Renal cortex interstitium (tissue), 11 donors: ENCODE data around the gene RRAS2. TPM values are rescaled to one million over a fixed set of nuclear protein-coding genes. Genes with fewer than 3 reads are reported as not detected.
"Not testable (repeated sequence)": the region's sequence is repeated elsewhere in the genome, so short reads cannot be mapped to it uniquely, and the experiment has no call there.

Experiments
- DNase-seq, 11 donors: peaks; one replicate each; pipeline ENCODE4 v3.0.0-alpha.2; 2013; ENCODE audit warnings: low read depth in 9 of 11, low spot score in 4 of 11; ENCODE audit errors: extremely low read depth in 1 of 11
- polyA plus RNA-seq, 3 donors: library from polyadenylated mRNA; unstranded; fragments of 120-200 nt; gene quantifications; one replicate each; pipeline ENCODE4 v1.2.1, GENCODE V29; 2013; ENCODE audit not compliant: insufficient read length in 3 of 3

Gene RRAS2
- polyA plus RNA-seq, 3 donors = 46.5 to 57.6 (median 48.8) TPM

DNA sequence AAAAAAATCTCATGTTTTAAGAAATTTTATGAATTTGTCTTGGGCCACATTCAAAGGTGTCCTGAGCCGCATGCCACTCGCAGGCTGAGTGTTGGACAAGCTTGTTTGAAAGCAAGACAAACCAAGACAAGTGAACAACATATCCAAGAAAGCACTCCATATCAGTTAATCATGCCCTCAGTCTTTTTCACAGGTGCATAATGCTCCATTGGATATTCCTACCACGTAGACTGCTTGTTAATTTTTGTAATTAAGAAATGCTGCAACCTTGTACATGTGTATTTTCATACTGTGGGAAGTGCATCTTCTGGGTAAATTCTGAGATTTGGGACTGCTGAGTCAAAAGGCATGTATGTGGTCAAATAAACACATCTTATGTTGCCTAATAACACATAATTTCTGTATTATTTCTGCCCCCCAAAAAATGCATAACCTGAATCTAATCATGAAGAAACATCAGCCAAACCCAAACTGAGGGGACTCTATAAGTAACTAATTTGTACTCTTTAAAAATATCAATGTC, 8.2 kb downstream of the RRAS2 start:
- DNase-seq = no peak

DNA sequence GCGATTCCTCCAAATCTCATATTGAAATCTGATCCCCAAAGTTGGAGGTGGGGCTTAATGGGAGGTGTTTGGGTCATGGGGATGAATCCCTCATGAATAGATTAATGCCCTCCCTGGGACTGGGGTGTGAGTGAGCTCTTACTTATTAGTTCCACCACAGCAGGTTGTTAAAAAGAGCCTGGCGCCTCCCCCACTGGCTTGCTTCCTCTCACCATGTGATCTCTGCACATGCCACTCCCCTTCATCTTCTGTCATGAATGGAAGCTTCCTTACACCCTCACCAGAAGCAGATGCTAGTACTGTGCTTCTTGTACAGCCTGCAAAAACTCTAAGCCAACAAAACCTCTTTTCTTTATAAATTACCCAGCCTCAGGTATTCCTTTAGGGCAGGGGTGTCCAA, 8.8 kb downstream of the RRAS2 start:
- DNase-seq = no peak

DNA sequence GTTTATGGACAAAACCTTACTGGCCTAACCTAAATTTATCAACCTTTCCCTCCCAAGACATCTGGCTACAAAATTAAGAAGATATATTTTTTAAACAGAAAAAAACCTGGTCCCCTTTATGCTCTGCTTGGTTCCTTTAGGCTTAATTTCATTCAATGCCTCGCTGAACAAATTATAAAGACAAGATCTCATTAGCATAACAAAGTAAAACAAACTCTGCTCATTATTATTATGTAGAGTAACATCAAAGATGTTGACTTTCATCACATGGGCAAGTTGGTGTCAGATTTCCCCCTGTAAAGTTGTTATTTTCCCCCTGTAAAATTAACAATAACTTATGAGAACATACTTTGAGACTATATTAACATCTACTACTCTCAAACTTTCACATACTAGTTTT, 11.0 kb downstream of the RRAS2 start:
- DNase-seq = no peak

DNA sequence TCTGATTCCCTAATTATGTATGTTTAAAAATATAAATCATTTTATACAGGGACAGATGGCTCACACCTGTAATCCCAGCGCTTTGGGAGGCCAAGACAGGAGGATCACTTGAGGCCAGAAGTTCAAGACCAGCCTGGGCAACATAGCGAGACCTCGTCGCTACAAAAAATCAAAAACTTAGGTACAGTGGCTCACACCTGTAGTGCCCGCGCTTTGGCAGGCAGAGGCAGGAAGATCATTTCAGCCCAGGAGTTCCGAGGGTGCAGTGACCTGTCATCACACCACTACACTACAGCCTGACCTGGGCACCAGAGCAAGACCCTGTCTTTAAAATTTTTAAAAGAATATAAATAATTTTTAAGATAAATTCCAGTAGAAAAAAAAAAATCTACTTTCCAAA, 11.5 kb downstream of the RRAS2 start:
- no peak for DNase-seq

DNA sequence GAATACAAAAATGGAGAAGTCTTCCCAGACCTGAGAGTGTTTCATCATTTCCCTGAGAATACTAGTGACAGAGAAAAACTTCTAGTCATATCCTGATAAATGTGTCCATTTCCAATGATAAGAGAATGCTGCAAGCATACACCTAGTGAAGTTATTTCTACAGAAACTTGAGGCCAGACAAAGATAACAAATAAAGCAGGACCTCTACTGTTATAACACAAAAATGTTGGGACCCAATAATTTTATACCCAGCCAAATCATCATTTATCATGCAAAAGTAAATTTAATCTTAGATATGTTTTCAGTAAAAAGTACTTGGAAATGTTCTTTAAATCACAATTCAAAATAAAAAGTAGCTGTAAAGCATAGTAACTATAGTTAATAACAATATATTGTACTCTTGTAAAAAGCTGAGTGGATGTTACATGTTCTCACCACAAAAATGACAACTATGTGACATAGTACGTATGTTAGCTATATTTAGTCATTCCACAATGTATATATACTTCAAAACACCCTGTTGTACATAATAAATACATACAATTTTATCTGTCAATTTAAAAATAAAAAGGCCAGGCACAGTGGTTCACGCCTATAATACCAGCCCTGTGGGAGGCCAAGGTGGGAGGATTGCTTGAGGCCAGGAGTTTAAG, 12.6 kb downstream of the RRAS2 start:
- DNase-seq = no peak

DNA sequence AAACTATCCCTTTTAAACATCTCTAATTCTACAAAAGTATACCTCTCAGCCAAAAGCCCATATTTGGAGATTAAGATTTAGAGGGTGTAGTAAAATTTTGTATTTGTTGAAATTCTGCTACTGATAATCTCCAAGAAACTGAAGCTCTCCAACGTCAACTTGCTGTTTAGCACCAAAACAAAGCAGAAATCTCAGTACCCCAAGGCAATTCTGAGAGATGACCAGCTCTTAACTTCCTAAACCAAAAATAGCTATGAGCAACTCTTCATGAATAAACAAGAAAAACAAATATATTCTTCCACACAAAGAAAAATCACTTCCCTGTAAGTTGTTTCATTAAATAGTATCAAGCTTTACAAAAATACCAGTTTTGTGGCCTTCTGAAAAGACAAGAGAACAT, 13.3 kb downstream of the RRAS2 start:
- no peak for DNase-seq

DNA sequence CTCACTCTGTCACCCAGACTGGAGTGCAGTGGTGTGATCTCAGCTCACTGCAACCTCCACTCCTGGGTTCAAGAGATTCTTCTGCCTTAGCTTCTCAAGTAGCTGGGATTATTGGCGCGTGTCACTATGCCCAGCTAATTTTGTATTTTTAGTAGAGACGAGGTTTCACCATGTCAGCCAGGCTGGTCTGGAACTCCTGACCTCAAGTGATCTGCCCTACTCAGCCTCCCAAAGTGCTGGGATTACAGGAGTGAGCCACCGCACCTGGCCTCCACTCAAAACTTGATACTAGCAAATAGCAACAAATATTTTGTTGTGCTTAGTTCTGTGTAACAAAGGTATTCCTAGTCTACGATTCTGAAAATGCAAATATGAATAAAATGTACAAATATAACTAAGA, 14.0 kb downstream of the RRAS2 start:
- DNase-seq = not testable (repeated sequence)

DNA sequence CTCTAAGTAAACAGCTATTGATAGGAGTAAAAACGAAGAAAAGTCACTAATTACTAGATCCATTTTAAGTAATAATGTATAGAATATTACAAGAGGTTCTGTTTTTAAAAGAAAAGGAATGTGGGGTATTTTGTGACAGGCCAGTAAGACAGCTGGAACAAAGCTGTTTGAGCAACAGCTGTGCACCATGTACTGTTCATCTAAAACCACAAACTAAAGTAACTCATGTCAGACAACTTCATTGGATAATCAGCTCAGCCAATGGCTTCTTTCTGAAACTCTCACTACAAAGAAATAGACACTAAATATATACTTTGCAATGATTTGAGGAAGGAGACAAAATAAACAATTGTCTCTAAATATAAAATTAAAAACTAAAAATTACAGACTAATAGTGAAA, 16.1 kb downstream of the RRAS2 start:
- DNase-seq = peak in 2 of 11 donors; percentile 10 to 15

DNA sequence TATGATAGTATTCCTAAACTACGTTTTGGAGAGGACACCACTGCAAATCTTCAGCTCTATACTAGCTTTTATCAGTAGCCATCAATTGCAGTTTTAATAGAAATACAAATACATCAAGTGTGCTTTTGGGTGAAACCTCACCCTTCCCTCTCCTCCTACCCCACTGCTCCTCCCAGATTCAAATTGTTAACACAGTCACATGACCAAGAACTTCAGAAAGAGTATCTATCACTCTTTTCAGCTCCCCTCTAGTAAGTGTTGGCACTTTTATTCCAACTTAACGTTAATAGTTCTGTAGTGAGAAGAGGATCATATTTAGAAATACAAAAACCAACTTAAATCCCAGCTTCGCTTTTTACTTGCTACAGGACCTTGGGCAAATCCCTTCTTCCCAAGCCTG, 17.0 kb downstream of the RRAS2 start:
- DNase-seq = no peak

DNA sequence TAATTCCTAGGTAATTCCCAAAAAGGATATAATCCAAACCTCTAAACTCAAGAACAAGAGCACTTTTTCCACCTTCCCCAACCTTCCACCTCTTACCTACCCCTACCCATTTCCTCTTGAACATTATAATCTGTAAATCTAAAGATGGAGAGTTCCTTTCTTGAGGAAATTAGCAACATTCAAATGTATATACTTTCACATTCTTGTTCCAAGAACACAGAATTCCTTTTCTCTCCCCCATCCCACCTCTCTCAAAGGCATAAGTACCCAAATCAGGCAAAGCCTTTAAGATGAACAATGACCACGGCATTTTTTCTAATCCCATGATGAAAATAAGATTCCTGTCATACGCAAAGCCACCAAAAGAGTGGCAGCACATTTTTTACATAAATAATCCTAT, 18.3 kb downstream of the RRAS2 start:
- DNase-seq = no peak

DNA sequence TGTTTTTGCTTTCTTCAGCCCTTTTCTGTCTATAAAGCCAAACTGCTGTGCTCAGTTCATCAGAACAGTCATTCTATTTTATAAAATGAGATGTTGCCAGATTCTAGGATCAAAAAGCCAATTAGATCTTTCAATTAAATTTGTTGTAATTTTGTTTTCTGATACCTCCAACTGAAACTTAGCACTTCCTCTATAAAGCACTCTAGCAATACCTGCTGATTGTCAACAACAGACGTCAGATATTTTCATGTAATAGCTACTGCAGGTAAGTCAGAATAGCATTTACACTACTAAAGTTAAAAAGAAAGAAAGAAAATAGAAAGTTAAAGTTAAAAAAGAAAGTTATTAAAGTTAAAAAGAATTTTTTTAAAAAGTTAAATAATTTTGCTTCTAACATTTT, 19.6 kb downstream of the RRAS2 start:
- DNase-seq = no peak

DNA sequence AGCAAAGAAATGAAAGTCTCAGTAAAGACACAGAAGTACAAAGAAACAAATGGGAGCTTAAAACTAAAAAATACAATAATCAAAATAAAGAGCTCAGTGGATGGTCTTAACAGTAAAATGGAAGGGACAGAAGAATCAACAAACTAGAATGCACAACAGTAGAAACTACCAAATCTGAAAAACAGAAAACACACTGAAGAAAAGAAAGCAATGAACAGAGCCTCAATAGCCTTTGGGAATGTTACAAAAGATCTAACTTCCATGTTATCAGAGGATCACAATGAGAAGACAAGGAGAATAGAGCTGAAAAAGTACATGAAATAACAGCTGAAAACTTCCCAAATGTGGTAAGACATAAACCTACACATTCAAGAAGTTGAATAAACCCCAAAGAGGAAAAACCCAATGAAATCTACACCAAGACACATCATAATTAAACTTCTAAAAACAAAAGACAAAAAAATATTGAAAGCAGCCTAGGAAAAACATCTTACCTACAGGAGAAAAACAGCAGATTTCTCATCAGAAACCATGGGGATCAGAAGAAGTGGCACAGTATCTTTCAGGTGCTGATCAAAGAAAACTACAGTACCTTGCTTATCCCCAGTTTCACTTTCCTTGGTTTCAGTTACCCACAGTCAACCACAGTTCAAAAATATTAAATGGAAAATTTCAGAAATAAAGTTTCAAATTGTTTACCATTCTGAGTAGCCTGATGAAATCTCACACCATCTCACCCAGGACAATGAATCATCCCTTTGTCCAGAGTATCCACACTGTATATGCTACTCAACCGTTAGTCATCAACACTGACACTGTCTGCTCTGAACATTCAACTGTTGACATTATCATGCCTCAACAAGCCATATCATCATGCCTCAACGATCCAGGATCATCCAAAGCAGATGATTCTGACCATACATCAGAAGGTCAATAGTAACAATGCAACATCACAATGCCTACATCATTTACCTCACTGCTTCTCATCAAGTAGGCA, 22.2 kb downstream of the RRAS2 start:
- DNase-seq = no peak

DNA sequence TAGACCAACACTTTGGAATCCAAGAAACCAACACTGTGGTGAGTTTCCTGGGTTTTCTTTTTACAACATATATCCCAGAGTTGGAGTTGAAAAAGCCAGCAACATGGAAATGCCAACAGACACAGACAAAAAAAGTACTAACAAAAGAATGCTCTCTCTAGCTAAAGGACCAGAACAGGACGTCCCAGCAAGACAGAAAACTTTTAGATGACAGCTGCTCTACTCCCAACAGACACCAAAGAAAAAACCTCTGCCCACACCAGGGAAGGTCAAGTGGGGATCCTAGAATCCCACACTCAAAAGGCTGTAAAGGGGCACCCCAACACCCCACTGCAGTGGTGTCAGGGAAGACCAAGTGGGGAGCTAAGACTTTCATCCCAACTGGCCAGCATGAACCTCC, 23.3 kb downstream of the RRAS2 start:
- no peak for DNase-seq

DNA sequence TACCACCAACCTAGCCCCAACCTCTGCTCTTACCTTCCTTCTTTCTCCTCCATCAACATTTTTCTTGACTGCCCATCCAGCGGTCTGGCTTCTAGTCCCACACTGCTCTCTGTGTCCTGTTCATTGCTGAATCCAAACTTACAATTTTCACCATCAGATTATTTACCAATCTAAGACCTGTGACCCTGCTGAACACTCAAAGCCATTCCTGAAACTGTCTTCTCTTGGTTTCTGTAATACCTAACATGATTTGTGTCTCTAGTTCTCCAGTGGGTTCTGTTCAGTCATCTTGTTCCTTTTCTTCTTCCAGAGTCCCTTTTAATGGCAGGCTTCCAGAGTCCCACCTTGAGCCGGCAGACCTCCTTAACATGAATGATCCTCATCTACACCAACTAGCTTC, 24.1 kb downstream of the RRAS2 start:
- no peak for DNase-seq

DNA sequence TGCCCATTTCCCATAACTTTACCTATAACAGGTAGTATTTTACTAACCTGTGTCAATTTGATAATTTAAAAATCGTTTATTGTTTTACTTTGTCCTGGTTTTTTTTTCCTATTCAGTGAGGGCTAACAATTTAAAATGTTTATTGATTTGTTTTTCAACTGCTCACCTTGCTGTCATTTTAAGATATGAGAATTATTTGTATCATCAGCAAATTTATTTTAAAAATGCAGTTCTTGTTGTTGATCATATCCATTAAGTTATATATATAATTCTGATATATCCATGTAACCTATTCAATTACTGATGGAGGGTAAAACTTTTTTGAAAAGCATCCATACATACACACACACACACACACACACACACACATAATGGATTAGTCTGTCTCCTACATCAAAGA, 24.8 kb downstream of the RRAS2 start:
- no peak for DNase-seq

DNA sequence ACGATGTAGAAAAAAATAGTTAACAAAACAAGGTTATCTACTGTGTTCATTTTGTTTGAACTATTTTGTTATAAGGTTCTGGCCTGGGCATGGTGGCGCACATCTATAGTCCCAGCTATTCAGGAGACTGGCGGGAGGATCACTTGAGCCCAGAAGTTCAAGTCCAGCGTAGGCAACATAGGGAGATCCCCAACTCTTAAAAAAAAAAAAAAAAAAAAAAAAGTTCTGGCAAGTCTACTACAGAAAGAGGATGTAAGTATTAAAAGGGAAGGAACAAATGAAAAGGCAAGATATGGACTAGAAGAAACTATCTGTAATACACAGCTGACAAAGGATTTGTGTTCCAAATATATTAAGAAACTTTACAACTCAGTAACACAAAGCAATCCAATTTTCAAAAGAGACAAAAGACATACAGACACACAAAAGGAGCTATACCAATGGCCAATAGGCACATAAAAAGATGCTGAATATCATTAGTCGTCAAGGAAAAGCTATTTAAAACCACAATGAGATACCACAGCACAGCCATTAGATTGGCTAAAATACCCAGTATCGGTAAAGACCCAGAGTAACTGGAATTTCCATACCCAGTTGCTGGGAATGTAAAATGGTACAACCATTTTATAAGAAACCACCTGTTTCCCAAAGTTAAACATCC, 27.4 kb downstream of the RRAS2 start:
- DNase-seq = no peak

DNA sequence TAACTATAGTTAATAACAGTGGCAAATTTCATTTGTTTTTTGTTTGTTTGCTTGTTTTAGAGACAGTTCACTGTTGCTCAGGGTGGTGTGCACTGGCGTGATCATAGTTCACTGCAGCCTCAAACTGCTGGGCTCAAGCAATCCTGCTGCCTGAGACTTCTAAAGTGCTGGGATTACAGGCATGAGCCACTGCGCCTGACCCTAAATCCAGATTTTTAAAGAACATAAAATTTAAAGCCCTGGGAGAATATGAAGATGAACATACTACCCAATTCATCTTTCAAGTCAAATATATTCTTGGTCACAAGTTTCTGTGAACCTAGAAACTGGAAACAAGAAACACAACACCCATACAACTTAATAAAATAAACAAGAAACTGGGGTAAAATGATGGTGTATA, 28.1 kb downstream of the RRAS2 start:
- DNase-seq = no peak

DNA sequence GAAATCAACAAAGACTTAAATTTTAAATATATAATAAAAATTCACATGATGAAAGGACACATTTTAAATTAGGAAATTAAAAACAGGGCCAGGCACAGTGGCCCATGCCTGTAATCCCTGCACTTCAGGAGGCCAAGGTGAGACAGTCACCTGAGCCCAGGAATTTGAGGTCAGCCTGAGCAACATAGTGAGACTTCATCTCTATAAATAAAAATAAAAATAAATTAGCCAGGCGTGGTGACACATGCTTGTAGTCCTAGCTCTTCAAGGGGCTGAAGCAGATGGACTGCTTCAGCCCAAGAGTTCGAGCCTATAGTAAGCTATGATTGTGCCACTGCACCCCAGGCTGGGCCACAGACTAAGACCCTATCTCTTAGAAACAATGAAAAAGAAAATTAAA, 29.3 kb downstream of the RRAS2 start:
- DNase-seq = no peak

DNA sequence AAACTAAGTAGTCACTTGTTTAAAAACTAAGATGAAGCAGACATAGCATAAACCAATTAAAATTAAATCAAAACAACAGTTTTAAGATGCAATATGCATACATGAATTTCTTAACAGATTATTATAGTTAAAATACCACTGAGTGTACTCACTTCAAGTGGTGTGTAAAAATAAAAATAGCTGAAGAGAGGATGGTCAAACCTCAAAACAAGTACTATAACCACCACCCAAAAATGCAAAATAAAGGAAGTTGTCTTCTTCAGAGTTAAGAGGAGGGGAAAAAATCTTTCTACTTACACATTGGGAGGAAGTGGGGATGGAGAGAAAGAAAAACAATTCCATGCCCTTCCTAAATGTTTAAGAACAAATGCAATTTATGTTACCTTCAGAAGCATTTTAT, 31.9 kb downstream of the RRAS2 start:
- DNase-seq = no peak
